Panc1 (cell line): ENCODE results near the gene PLB1. TPM values are rescaled to one million over a fixed set of nuclear protein-coding genes. Genes with fewer than 3 reads are reported as not detected.

ENCODE experiments used
- ATAC-seq: fragments of 200-7000 bp; cut with Tn5 transposase; 2 replicates; pipeline ENCODE4 v1.9.1; 2020; ENCODE audit warnings: mild to moderate bottlenecking, moderate library complexity
- BruUV-seq: library from RNA; stranded (reverse); fragments of 400-500 nt; replicated peaks from 2 replicates; lab custom pipeline; 2021; lab: Mats Ljungman, UMichigan
- CTCF ChIA-PET: fragments of 300-600 bp; sonication (Branson Sonifier 250); formaldehyde crosslinking; loops from one replicate; lab custom pipeline; 2022; ENCODE audit warnings: antibody characterized with exemption; lab: Charles Lee
- POLR2A ChIA-PET: fragments of 300-600 bp; sonication (Branson Sonifier 250); formaldehyde crosslinking; loops from one replicate; lab custom pipeline; 2022; ENCODE audit warnings: antibody characterized with exemption; lab: Charles Lee
- DNase-seq: peaks from one replicate; pipeline ENCODE4 v3.0.0-alpha.2; 2010; ENCODE audit warnings: low read depth, low spot score
- H3K27ac ChIP-seq: 2 replicates; pipeline ENCODE4 v1.5.1; 2011; ENCODE audit warnings: mild to moderate bottlenecking, low read length, inconsistent platforms
- H3K27me3 ChIP-seq: fragments of 200-500 bp; sonication (Bioruptor generic); 2 replicates; pipeline ENCODE4 v1.6.0; 2014; ENCODE audit warnings: low read length, inconsistent platforms; ENCODE audit not compliant: control insufficient read depth, insufficient read depth
- H3K36me3 ChIP-seq: fragments of 200-500 bp; sonication (Bioruptor generic); 2 replicates; pipeline ENCODE4 v1.5.1; 2014; ENCODE audit warnings: inconsistent platforms, mild to moderate bottlenecking, low read length, moderate library complexity; ENCODE audit not compliant: control insufficient read depth, insufficient read depth
- H3K4me1 ChIP-seq: 2 replicates; pipeline ENCODE4 v1.5.1; 2011; ENCODE audit warnings: inconsistent platforms, mild to moderate bottlenecking, low read length, moderate library complexity; ENCODE audit not compliant: control insufficient read depth, insufficient read depth
- H3K4me3 ChIP-seq, 2 experiments: 2 replicates each; pipeline ENCODE4 v1.5.1; 2011 to 2012; ENCODE audit warnings: low read depth in 2 of 2, low read length in 2 of 2, mild to moderate bottlenecking in 2 of 2, inconsistent platforms in 1 of 2, moderate library complexity in 1 of 2
- H3K9me3 ChIP-seq: fragments of 200-500 bp; sonication (Bioruptor generic); 2 replicates; pipeline ENCODE4 v1.5.1; 2014; ENCODE audit warnings: low read depth, mild to moderate bottlenecking, inconsistent platforms, low read length, moderate library complexity; ENCODE audit not compliant: control insufficient read depth, insufficient read depth
- CTCF ChIP-seq: fragments of 450-650 bp; IDR thresholded peaks from 2 replicates; pipeline ENCODE4 v1.5.1; 2017; ENCODE audit warnings: mild to moderate bottlenecking
- POLR2AphosphoS5 ChIP-seq: IDR thresholded peaks from 2 replicates; pipeline ENCODE4 v1.6.1; 2012; ENCODE audit warnings: mild to moderate bottlenecking, low read depth, low read length, moderate library complexity
- SIN3A ChIP-seq: IDR thresholded peaks from 2 replicates; pipeline ENCODE4 v1.6.1; 2012; ENCODE audit warnings: low read depth, mild to moderate bottlenecking, low read length, moderate library complexity, borderline replicate concordance; ENCODE audit not compliant: insufficient read depth
- TCF7L2 ChIP-seq: IDR thresholded peaks from 2 replicates; pipeline ENCODE4 v1.6.1; 2011; ENCODE audit warnings: mild to moderate bottlenecking, low read depth, low read length, inconsistent platforms
- in situ Hi-C: cut with HindIII; loops from 2 replicates; pipeline ENCODE4 v1.10.0; 2016; ENCODE audit warnings: low sequenced_read_pairs, low pct_unique_long_range_greater_than_20kb
- intact Hi-C: fragments of 100-400 bp; cut with micrococcal nuclease; formaldehyde crosslinking; loops from one replicate; pipeline ENCODE4 v1.10.0; 2022; ENCODE audit not compliant: unreplicated experiment
- total RNA-seq: library from RNA; stranded (reverse); gene quantifications from one replicate; pipeline ENCODE4 v1.2.1, GENCODE V29; 2021; ENCODE audit not compliant: unreplicated experiment
- TF ChIP-seq, protein P1 (sequence below), 2 experiments: IDR thresholded peaks; 2 replicates each; pipeline ENCODE4 v1.6.1; 2011 to 2012; ENCODE audit warnings: low read depth in 2 of 2, control low read depth in 1 of 2, low read length in 1 of 2, mild to moderate bottlenecking in 1 of 2, moderate library complexity in 1 of 2; ENCODE audit not compliant: insufficient read depth in 1 of 2

The PLB1 gene
- total RNA-seq, 1 experiment from 2014 or later: 0.80 TPM

DNA sequence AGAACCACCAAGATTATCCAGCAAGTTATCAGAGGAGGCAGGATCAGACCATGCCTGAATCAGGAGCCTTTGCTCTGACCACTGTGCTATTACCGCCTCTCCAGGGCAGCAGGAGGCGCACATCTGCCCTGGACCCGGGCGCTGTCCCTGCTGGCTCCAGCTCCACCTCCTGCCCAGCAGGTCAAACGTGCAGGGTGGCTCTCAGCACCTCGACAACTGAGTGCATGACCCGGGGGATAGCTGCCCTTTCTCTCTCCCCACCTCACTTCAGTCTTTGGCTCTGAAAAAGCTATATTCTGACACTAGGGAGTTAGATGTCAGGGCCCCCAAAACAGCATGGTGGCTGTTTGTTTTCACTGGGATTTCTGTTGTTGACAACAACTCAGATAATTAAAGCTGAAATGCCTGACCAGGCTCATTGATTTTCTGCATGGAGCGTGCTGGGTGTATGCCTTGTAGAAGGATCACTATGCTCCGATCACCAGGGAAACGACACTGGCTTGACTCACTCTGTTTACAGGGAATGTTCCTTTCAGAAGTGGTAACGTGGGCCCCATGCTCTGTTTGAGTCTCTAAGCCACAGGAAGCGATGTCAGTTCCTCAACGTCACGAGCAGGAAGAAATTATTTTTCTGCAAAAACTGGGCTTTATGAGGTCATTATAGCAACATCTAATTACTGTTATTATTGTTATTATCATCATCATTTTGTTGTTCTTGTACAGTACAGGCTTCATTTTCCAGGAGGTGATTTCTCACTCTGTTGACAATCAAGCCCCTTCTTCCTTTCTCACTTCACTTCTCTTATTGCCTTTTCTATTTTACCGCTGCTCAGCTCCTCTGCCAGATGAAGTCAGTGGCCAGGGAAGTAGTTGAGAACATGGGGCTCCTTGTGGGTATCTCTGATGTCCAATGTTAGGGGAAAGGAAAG, 125.6 kb downstream of the PLB1 start:
- ATAC-seq (peak; percentile 92), DNase-seq (peak; percentile 55)
- intact Hi-C loops: no loop called here
- Histone ChIP-seq H3K9me3 (no peaks in the 10 kb centered on the region), H3K36me3 (no peaks in the 10 kb centered on the region), H3K27me3 (no peaks in the 10 kb centered on the region), H3K27ac (peak overlapping the region; percentile 40; the same call in 1 of the 2 replicates), H3K4me3 (peak overlapping the region in 1 of 2 experiments; percentile 7; a peak in 1 of 4 replicates), H3K4me1 (peaks cover 7% of the 10 kb centered on the region)
- TF ChIP-seq POLR2AphosphoS5 (no peak), CTCF (peak; percentile 78), TCF7L2 (0 out of 2 replicates have a peak, but pooled peaks have one; percentile 32), SIN3A (no peak)
- TF ChIP-seq, protein P1, sequence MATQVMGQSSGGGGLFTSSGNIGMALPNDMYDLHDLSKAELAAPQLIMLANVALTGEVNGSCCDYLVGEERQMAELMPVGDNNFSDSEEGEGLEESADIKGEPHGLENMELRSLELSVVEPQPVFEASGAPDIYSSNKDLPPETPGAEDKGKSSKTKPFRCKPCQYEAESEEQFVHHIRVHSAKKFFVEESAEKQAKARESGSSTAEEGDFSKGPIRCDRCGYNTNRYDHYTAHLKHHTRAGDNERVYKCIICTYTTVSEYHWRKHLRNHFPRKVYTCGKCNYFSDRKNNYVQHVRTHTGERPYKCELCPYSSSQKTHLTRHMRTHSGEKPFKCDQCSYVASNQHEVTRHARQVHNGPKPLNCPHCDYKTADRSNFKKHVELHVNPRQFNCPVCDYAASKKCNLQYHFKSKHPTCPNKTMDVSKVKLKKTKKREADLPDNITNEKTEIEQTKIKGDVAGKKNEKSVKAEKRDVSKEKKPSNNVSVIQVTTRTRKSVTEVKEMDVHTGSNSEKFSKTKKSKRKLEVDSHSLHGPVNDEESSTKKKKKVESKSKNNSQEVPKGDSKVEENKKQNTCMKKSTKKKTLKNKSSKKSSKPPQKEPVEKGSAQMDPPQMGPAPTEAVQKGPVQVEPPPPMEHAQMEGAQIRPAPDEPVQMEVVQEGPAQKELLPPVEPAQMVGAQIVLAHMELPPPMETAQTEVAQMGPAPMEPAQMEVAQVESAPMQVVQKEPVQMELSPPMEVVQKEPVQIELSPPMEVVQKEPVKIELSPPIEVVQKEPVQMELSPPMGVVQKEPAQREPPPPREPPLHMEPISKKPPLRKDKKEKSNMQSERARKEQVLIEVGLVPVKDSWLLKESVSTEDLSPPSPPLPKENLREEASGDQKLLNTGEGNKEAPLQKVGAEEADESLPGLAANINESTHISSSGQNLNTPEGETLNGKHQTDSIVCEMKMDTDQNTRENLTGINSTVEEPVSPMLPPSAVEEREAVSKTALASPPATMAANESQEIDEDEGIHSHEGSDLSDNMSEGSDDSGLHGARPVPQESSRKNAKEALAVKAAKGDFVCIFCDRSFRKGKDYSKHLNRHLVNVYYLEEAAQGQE (IDR thresholded peaks at IDR 0.05; ENCODE audit: insufficient read depth in 1 of 2, low read depth in 2 of 2, low read length in 1 of 2): 0 out of 4 replicates have a peak, but pooled peaks of 1 of the 2 experiments have one; percentile 35
- BruUV-seq: no TSS peak
- ChIA-PET POLR2A (no interaction called here), CTCF (interaction anchor here (0.6 to 1.1 kb wide), 3 partner anchors 8 to 62 kb away, joined by 3 to 8 read pairs (median 4); no protein-coding TSS in a partner anchor)
- in situ Hi-C loops: no loop called here

GRCh38 chr2:28622101-28622499, 126.2 kb downstream of the PLB1 start:
- ATAC-seq (no peak), DNase-seq (no peak)
- Histone ChIP-seq H3K27ac (peak overlapping the region; percentile 40; the same call in 1 of the 2 replicates), H3K4me1 (peaks cover 7% of the 10 kb centered on the region), H3K4me3 (no peak overlapping the region), H3K36me3 (no peaks in the 10 kb centered on the region), H3K27me3 (no peaks in the 10 kb centered on the region), H3K9me3 (no peaks in the 10 kb centered on the region)
- no TSS peak for BruUV-seq
- no peak for TF ChIP-seq TCF7L2
- TF ChIP-seq, protein P1 (IDR thresholded peaks at IDR 0.05; ENCODE audit: insufficient read depth in 1 of 2, low read depth in 2 of 2, low read length in 1 of 2): no peak
- intact Hi-C loops (no loop called here), in situ Hi-C loops (no loop called here)
- CTCF ChIA-PET: interaction anchor here (1.1 kb wide), 1 partner anchor 54 kb away, joined by 8 read pairs; no protein-coding TSS in a partner anchor
- POLR2A ChIA-PET: no interaction called here
